Measurements from ENCODE around the gene GUCA2A. TPM values are rescaled to one million over a fixed set of nuclear protein-coding genes. Genes with fewer than 3 reads are reported as not detected.
"Not testable (repeated sequence)": the region's sequence is repeated elsewhere in the genome, so short reads cannot be mapped to it uniquely, and the experiment has no call there.

The GUCA2A gene
- total RNA-seq = not detected
- total RNA-seq = 0 reads per million in 2 donors

- DNase-seq (no peak), ATAC-seq (no peak)
- Mint-ChIP-seq H3K4me3 (no peak within 1 kb of the TSS), H3K27me3 (peaks cover 14% of the 10 kb centered on the region), H3K4me1 (peaks cover 3% of the 10 kb centered on the region), H3K27ac (no peak within 1 kb of the TSS), H3K36me3 (ENCODE audit: low read depth) (no peaks in the 10 kb centered on the region)
- peaks cover 4% of the 10 kb centered on the region for H3K9me3 ChIP-seq (ENCODE audit: control insufficient read depth, low read length, poor library complexity, severe bottlenecking)
These were observed at the start of gene GUCA2A for GRCh38 chr1:42164551-42165420. TSS of gene GUCA2A (minus strand) at chr1:42164745. CDS start at chr1:42164712, 33 bp downstream.

- no peaks in the 10 kb centered on the region for H3K9me3 ChIP-seq (ENCODE audit: control insufficient read depth, low read length, poor library complexity, severe bottlenecking)
- Mint-ChIP-seq H3K4me3 (no peak overlapping the region), H3K27me3 (no peaks in the 10 kb centered on the region), H3K36me3 (ENCODE audit: low read depth) (peaks cover 2% of the 10 kb centered on the region), H3K4me1 (peaks cover 8% of the 10 kb centered on the region), H3K27ac (no peak overlapping the region)
- DNase-seq (no peak), ATAC-seq (no peak)
These were observed 46.7 kb upstream of the GUCA2A start for GRCh38 chr1:42211224-42211623.

GRCh38 chr1:42210421-42211133 is 46.0 kb upstream of the GUCA2A start:
- DNase-seq (no peak), ATAC-seq (no peak)
- Mint-ChIP-seq H3K4me1 (peaks cover 10% of the 10 kb centered on the region), H3K4me3 (no peak overlapping the region), H3K27me3 (no peaks in the 10 kb centered on the region), H3K27ac (no peak overlapping the region), H3K36me3 (ENCODE audit: low read depth) (peaks cover 2% of the 10 kb centered on the region)
- H3K9me3 ChIP-seq (ENCODE audit: control insufficient read depth, low read length, poor library complexity, severe bottlenecking) = no peaks in the 10 kb centered on the region

GRCh38 chr1:42209526-42210251 is 45.1 kb upstream of the GUCA2A start:
- Mint-ChIP-seq H3K27ac (no peak overlapping the region), H3K36me3 (ENCODE audit: low read depth) (no peaks in the 10 kb centered on the region), H3K4me3 (peak overlapping the region; percentile 49), H3K27me3 (no peaks in the 10 kb centered on the region), H3K4me1 (peaks cover 10% of the 10 kb centered on the region)
- no peaks in the 10 kb centered on the region for H3K9me3 ChIP-seq (ENCODE audit: control insufficient read depth, low read length, poor library complexity, severe bottlenecking)
- no peak for ATAC-seq
- DNase-seq = no peak

- not testable (repeated sequence) for DNase-seq; H3K27me3 Mint-ChIP-seq; H3K27ac Mint-ChIP-seq; H3K4me3 Mint-ChIP-seq; H3K36me3 Mint-ChIP-seq (ENCODE audit: low read depth); ATAC-seq; H3K4me1 Mint-ChIP-seq; H3K9me3 ChIP-seq (ENCODE audit: control insufficient read depth, low read length, poor library complexity, severe bottlenecking)
These were observed 42.4 kb upstream of the GUCA2A start for GRCh38 chr1:42206930-42207329.

- peaks cover 3% of the 10 kb centered on the region for H3K9me3 ChIP-seq (ENCODE audit: control insufficient read depth, low read length, poor library complexity, severe bottlenecking)
- H3K4me1 Mint-ChIP-seq = peaks cover 10% of the 10 kb centered on the region
- ATAC-seq (no peak), DNase-seq (no peak)
- peaks cover 2% of the 10 kb centered on the region for H3K36me3 Mint-ChIP-seq (ENCODE audit: low read depth)
- no peak overlapping the region for H3K27ac Mint-ChIP-seq
- no peaks in the 10 kb centered on the region for H3K27me3 Mint-ChIP-seq
- no peak overlapping the region for H3K4me3 Mint-ChIP-seq
These were observed 41.6 kb upstream of the GUCA2A start for GRCh38 chr1:42206164-42206563.

- Mint-ChIP-seq H3K36me3 (ENCODE audit: low read depth) (peaks cover 6% of the 10 kb centered on the region), H3K27me3 (no peaks in the 10 kb centered on the region), H3K27ac (no peak overlapping the region), H3K4me1 (peaks cover 2% of the 10 kb centered on the region), H3K4me3 (no peak overlapping the region)
- no peak for DNase-seq
- peaks cover 3% of the 10 kb centered on the region for H3K9me3 ChIP-seq (ENCODE audit: control insufficient read depth, low read length, poor library complexity, severe bottlenecking)
- no peak for ATAC-seq
These were observed 37.4 kb upstream of the GUCA2A start for GRCh38 chr1:42201986-42202385.

- ATAC-seq (no peak), DNase-seq (no peak)
- no peaks in the 10 kb centered on the region for H3K4me1 Mint-ChIP-seq
- no peak overlapping the region for H3K4me3 Mint-ChIP-seq
- H3K9me3 ChIP-seq (ENCODE audit: control insufficient read depth, low read length, poor library complexity, severe bottlenecking) = peaks cover 3% of the 10 kb centered on the region
- no peaks in the 10 kb centered on the region for H3K27me3 Mint-ChIP-seq
- peaks cover 6% of the 10 kb centered on the region for H3K36me3 Mint-ChIP-seq (ENCODE audit: low read depth)
- no peak overlapping the region for H3K27ac Mint-ChIP-seq
These were observed 33.7 kb upstream of the GUCA2A start for GRCh38 chr1:42198251-42198650.

- Mint-ChIP-seq H3K4me1 (peaks cover 5% of the 10 kb centered on the region), H3K4me3 (no peak overlapping the region), H3K27me3 (no peaks in the 10 kb centered on the region), H3K36me3 (ENCODE audit: low read depth) (peaks cover 13% of the 10 kb centered on the region), H3K27ac (no peak overlapping the region)
- DNase-seq (no peak), ATAC-seq (no peak)
- H3K9me3 ChIP-seq (ENCODE audit: control insufficient read depth, low read length, poor library complexity, severe bottlenecking) = no peaks in the 10 kb centered on the region
These were observed 31.3 kb upstream of the GUCA2A start for GRCh38 chr1:42195841-42196240.

GRCh38 chr1:42192106-42192505 is 27.6 kb upstream of the GUCA2A start:
- H3K27me3 Mint-ChIP-seq = no peaks in the 10 kb centered on the region

GRCh38 chr1:42191319-42191718 is 26.8 kb upstream of the GUCA2A start:
- no peak for ATAC-seq
- Mint-ChIP-seq H3K4me1 (peaks cover 9% of the 10 kb centered on the region), H3K27me3 (no peaks in the 10 kb centered on the region), H3K4me3 (peak overlapping the region; percentile 28), H3K27ac (no peak overlapping the region), H3K36me3 (ENCODE audit: low read depth) (peaks cover 17% of the 10 kb centered on the region)
- DNase-seq = no peak
- H3K9me3 ChIP-seq (ENCODE audit: control insufficient read depth, low read length, poor library complexity, severe bottlenecking) = no peaks in the 10 kb centered on the region

More at GRCh38 chr1:42192106-42192505, 27.6 kb upstream of the GUCA2A start:
- H3K36me3 Mint-ChIP-seq (ENCODE audit: low read depth) = peaks cover 13% of the 10 kb centered on the region
- ATAC-seq (no peak), DNase-seq (no peak)
- no peaks in the 10 kb centered on the region for H3K9me3 ChIP-seq (ENCODE audit: control insufficient read depth, low read length, poor library complexity, severe bottlenecking)
- H3K27ac Mint-ChIP-seq = no peak overlapping the region
- H3K4me3 Mint-ChIP-seq = no peak overlapping the region
- peaks cover 8% of the 10 kb centered on the region for H3K4me1 Mint-ChIP-seq

- no peak for DNase-seq
- H3K4me3 Mint-ChIP-seq = no peak overlapping the region
- H3K27me3 Mint-ChIP-seq = no peaks in the 10 kb centered on the region
- H3K9me3 ChIP-seq (ENCODE audit: control insufficient read depth, low read length, poor library complexity, severe bottlenecking) = no peaks in the 10 kb centered on the region
- ATAC-seq = no peak
- peaks cover 21% of the 10 kb centered on the region for H3K36me3 Mint-ChIP-seq (ENCODE audit: low read depth)
- H3K4me1 Mint-ChIP-seq = peaks cover 14% of the 10 kb centered on the region
- H3K27ac Mint-ChIP-seq = no peak overlapping the region
These were observed 25.6 kb upstream of the GUCA2A start for GRCh38 chr1:42189931-42190853.
